ENCODE data around the gene FTO.
A peak's percentile ranks its signal among the peaks of the same experiment; 100 is the strongest.
"Not testable (repeated sequence)": the region's sequence is repeated elsewhere in the genome, so short reads cannot be mapped to it uniquely, and the experiment has no call there.

FTO gene

DNA sequence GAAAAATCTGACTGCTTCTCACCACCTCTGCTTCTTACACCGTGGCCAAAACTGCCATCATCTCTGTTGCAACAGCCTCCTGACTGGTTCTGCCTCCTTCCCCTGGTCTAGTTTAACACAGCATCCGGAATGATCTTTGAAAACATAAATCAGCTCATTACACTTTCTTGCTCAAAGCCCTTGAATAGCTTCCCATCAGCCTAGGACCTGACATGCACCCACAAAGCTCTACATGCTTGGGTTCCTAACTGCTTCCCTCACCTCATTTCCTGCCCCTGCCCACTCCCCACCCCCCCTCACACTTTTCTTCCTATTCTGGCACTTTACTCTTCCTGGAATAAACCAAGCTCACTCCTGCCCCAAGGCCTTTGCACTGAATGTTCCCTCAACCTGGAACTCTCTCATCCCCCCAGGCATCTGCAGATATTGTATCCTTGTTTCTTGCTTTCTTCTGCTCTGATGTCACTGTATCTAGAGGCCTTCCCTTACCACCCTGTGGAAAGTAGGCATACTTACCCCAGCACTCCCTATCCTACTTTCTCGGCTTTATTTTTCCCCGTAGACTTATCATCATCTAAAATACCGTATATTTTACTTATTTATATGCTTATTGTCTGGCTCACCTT, 112.4 kb downstream of the FTO start:
- DNase-seq (ENCODE audit: extremely low spot score, insufficient read length, low read depth) = no peak
- FAIRE-seq = no peak

DNA sequence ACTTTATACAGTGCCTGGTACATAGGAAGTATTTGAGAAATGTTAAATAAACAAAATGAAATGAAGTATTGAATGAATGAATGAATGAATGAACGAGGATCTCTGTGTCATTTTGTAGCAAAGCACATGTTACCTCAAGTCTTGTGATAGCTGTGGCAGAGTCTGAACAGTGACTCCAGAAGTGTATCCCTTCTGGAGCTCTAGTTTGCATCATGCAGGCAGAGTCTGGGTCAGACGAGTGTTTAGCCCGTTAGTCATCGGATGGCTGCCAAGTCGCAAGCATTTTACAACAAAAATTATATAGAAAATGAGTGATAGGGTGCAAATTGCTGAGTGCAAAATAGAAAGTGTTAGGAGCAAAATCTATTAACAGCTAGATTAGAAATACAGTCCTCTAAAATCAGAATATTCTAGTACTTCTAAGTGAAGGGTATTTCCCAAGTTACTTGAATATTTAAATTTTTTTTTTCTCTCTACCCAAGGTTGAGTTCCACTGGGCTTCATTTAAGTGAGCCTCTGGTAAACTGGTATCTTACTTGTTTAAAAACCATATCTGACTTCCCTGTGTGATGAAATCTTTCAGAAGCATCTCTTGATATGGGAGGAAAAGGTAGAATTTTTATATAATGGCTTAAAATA, 113.3 kb downstream of the FTO start:
- DNase-seq (ENCODE audit: extremely low spot score, insufficient read length, low read depth) (no peak), FAIRE-seq (no peak)

DNA sequence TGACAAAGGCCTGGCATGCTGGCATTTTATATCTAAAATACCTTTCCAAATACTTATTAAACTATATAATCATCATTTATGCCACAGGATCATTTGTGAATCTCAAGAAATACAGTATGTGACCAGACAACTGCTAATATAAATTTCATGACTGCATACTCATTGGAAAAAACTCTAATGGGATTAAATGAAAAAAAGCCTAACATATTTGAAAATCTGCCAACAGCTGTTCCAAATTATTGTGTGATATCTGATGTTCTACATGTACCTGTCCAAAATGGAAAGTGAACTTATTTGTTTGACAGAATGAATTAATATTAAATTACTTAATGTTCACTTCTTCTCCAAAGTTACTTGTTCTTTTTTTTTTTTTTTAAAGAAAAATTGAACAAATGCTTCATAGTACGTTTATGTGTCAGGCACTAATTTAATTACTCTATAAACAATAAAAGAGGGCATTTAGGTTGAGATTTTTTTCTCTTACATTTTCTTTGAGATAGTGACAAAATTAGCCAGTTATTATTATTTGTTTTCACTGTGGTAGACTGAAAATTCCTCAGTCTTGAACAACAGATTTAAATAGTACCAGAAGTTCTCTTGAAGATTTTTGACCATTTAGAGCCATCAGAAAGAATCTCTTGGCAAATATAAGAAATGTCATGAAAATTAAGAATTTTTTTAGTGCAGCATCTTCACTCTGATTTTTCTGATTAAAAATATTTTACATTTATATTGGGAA, 114.0 kb downstream of the FTO start:
- FAIRE-seq (no peak), DNase-seq (ENCODE audit: extremely low spot score, insufficient read length, low read depth) (no peak)

DNA sequence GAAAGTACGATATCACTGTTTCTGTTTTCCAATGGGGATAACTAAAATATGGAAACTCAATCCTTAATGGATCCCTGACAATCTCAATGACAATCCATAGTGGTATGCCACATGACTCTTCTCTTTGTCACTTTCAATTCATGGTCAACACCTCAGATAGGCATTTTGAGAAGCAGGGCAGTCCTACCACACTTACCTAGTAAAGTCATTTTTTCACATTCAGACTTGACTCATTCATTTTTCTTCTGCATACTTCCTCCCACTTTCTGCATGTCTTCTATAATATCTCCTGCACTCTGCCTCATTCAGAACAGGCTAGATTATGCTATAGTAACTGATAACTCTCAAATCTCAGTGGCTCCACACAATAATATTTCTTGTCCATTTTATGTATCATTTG, 117.5 kb downstream of the FTO start:
- no peak for DNase-seq (ENCODE audit: extremely low spot score, insufficient read length, low read depth)

DNA sequence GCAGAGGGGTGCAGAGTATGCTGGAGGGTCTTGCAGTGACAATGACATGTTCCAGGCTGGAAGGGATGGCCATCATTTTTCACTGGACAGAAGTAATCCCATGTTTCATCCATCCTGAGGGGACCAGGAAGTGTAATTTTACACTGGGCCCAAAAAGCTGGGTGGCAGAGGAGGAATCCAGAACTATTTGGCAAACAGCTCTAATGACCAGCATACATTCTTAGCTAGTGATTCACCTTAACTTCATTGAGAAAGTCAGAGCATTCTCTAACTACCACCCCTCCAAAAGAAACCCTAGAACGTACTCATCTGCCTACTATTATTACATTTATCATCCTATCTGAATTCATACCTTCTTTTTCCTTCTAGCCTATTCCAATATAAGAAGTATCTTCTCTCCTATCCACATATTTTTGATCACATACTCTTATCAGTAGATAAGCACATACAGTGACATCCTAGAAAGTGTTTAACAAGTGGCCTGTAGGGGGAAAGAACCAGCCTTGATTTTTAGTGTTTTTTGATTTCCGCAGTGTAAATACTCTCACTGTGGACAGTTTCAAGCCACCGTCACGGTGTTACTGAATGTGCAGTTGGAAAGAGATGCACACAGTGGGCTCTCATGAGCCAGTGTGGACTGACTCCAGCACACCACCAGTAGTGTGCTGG, 118.1 kb downstream of the FTO start:
- DNase-seq (ENCODE audit: extremely low spot score, insufficient read length, low read depth) (no peak), FAIRE-seq (no peak)

More for the DNA sequence above, 117.5 kb downstream of the FTO start:
- peak; percentile 18 for FAIRE-seq

DNA sequence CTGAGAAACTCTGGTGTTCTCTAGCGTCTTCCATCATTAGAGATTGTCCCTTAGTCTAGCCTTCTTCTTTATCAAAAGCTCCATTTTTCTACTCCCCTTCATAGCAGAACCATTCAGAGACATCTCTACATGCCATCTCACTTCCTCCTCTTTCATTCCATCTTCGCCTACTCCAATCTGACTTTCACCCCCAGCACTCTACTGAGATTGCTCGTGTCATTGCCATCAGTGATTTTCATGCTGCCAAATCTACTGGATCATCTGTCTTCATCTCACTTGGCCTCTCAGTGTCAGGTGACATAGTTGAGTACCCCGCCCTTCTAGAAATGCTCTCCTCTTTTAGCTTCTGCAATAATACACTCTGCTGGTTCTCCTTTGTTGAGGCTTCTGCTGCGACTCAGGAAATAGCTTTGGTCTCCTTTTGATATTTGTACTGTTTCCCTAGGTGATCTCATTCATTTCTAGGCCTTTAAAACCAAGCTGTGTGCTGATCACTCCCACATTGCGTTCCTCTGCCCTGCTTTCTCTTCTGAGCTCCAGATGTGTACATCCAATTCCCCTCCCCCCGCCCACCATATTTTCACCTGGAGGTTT, 119.1 kb downstream of the FTO start:
- FAIRE-seq = no peak

DNA sequence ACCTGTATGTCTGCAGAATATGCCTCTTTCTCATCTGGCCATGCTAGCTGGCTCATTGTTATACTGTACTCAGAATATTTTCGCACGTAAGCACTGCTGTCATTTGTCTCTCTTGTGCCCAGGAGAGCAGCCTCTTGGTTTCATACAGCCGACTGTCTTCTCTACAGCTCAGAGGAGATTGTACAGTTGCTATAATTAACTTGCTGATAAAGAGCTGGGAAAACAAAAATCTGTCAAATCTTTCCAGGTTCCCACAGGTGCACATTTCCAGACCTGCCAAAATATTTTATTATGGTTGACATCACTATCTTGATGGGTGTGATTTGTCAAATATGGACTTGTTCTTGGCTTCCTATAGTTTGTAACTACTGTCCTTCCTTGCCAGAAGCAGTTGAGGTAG, 122.7 kb downstream of the FTO start:
- FAIRE-seq = no peak
- DNase-seq (ENCODE audit: extremely low spot score, insufficient read length, low read depth) = no peak

More for the DNA sequence above, 119.1 kb downstream of the FTO start:
- DNase-seq (ENCODE audit: extremely low spot score, insufficient read length, low read depth) = no peak

DNA sequence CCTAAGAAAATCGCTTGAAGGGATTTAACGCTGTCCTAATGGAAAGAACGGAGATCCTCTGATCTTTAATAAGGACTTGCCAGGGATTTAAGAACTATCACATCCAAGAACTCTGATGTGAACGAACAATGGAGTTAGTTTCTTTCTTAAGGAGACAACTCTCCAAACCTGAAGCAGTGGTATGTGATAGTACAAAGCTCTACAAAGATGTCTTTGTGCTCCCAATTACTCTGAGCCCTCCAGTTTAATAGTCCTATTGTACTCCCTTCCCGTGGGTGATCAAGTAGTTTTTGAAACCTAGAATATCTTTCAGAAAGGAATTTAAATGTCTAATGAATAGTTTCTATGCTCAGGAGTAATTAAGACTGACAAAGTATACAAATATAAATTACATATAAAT, 123.8 kb downstream of the FTO start:
- DNase-seq (ENCODE audit: extremely low spot score, insufficient read length, low read depth) (no peak), FAIRE-seq (no peak)

DNA sequence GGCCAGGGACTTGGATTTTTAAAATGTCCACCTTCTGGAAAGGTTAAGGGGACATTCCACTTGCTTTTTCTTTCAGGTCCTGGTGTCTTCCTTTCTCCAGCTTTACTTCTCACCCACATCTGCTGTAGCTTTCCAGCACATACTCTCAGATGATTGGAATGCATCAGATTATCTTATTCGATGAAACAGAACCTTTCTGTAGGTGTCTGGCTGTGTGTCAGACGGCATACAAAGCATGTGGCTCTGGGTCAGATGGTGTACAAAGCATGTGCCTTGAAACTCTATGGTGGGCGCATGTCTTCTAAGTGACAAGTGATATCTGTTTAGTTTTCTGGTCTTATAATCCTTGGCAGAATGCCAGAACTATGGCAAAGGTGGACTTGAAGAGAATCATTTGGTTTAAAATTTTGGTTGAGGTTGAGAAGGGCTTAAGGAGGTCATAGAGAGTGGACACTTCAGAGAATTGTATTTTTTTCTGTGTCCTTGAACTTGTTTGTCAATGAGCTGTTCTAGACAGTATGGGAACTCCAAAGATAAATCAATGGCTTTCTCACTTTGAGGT, 125.3 kb downstream of the FTO start:
- FAIRE-seq (no peak), DNase-seq (ENCODE audit: extremely low spot score, insufficient read length, low read depth) (no peak)

DNA sequence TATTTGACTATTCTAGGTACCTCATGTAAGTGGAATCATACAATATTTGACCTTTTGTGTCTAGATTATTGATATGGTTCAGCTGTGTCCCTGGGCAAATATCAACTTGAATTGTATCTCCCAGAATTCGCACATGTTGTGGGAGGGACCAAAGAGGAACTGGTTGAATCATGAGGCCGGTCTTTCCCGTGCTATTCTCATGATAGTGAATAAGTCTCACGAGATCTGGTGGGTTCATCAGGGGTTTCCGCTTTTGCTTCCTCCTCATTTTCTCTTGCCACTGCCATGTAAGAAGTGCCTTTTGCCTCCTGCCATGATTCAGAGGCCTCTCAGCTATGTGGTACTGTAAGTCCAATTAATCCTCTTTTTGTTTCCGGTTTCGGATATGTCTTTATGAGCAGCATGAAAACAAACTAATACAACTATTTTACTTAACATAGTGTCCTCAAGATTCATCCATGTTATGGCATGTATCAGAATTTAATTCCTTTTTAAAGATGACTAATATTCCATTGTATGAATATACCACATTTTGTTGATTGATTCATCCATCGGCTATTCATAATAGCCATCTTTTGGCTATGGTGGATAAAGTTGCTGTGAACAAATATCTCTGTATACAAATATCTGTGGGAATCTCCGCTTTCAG, 129.1 kb downstream of the FTO start:
- DNase-seq (ENCODE audit: extremely low spot score, insufficient read length, low read depth) = no peak
- FAIRE-seq = no peak

DNA sequence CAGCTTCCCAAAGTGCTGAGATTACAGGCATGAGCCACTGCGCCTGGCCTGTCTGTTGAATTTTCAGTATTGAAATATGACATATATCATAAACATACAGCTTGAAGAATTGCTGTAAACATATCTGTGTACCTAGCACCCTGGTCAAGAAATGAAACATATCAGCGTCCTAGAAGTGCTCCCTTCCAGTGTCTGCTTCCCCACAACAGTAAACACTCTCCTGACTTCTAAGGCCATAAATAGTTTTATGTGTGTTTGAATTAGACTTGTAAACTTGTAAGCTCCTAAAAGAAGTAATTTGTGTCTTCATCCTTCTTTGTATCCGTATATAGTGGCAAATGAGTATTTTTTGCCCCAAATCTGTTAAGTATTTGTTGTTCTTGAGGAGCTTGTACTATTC, 132.2 kb downstream of the FTO start:
- DNase-seq (ENCODE audit: extremely low spot score, insufficient read length, low read depth) (no peak), FAIRE-seq (no peak)

DNA sequence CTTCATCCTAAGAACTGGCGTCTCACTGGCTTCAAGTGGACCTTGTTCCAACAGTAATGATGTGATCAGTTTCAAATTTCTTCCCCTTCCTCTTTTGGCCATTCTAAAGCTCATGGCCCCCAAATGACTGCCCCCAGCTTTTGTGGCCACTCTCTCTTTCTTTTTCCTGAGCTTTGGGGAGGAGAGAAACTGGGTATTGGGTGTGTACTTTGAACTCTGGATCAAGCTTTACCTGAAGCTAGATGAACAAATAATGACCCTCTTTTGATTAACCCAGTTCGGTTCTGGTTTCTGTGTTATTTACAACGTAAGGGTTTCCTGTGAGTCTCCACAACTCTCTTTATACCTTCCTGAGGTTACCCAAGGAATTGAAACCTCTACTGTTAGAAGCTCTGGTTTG, 132.7 kb downstream of the FTO start:
- FAIRE-seq (no peak), DNase-seq (ENCODE audit: extremely low spot score, insufficient read length, low read depth) (no peak)

DNA sequence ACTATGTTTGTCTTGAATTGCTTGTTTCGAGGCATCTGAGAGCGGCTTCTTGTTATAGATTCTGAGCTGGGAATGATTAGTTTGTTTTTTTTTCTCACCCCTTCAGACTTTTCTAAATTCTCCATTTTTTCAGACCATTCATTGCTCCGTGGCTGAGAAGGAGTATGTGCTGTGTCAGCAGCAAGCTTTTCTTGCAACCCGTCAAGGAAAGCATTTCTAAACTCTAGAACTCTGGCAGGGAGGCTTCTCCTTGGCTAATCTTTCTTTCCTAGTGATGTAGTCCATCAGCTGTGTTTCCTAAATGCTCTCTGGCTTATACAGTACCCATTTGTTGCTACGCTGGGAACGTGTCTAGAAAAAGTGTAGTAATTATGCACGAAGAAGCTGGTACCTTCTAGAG, 133.5 kb downstream of the FTO start:
- no peak for DNase-seq (ENCODE audit: extremely low spot score, insufficient read length, low read depth)
- no peak for FAIRE-seq

DNA sequence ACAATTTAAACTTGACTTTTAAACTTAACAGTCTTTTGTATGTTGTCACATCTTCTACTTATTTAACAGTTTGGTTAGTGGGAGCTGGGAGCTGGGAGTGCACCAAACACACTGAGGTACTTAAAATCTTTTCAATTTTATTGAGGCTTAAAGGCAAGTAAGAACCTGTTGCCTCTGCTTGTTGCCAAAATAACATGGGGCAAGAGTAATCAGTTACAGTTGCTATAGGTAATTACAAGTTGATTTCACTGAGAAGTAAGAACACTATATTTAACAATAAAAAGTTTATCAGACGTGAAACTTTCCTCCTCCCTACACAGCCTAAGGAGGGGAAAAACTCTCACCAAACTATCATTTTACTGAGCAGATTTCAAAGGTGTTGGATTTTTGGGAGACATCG, 135.2 kb downstream of the FTO start:
- FAIRE-seq (no peak), DNase-seq (ENCODE audit: extremely low spot score, insufficient read length, low read depth) (no peak)

DNA sequence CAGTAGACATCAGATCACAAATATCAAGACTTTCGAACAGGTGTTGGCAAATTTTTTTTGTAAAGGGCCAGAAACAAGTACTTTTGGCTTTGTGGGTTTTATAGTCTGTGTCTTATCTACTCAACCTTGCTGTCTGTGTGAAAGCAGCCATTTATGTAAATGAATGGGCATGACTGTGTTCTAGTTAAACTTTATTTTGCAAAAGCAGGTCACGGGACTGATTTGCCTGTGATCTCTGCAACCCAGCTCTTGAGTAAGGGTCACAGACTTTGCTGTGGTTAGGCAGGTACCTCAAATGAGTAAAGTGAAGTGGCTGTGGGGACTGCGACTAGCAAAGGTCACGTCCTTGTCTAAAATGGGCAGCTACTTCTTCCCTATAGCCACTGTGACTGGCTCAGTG, 136.5 kb downstream of the FTO start:
- no peak for DNase-seq (ENCODE audit: extremely low spot score, insufficient read length, low read depth)
- FAIRE-seq = peak; percentile 75

DNA sequence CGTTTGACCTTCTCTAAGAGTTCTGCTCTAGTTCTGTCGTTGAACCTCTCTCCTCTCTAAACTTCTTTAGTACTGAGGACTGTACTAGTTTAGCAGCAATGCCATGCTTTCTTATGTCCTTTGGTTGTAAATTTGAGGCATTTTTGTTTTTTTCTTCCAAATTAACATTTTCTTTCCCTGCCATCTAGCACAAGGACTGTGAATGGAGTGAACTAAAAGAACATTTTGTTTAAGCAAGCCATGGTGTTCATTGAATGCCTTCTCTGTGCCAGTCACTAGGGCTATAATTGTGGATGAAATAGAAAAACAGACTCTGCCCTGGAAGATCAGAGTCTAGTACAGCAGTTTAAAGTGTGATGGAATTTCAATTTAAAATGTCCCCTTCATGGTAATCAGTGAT, 137.9 kb downstream of the FTO start:
- DNase-seq (ENCODE audit: extremely low spot score, insufficient read length, low read depth) (no peak), FAIRE-seq (no peak)

DNA sequence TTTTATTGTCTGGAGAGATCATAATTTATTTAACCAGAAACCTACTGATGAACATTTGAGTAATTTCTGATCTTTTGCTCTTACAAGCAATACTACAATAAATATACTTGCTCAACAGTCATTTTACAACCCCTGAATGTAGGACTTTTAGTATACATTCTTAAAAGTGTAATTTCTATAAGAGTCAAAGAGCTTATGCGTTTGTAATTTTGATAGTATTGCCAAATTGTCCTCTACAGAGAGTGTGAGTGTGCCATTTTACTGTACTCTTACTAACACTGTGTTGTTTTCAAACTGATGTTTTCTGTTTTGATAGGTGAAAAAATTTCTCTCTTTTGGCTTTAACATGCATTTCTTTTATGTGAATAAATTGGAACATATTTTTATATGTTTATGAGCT, 139.1 kb downstream of the FTO start:
- DNase-seq (ENCODE audit: extremely low spot score, insufficient read length, low read depth) (no peak), FAIRE-seq (no peak)

DNA sequence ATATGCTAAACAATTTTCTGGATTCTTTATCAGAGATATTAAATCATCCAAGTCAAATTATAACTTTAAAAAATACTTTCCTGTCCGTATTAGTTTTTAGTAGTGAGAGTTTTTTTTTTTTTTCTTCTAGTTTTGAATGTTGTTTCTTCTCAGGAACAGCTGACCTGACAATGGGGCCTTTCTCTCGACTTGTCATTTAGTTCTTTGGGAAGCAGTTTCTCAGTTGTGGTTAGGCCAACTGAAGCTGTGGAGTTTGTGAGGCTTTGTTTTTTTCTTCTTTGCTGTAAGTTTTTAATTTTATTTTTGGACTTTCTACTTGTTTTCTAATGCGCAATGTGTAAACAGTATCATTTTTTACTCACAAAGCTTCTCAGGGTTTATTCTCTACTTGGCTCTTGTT, 140.8 kb downstream of the FTO start:
- DNase-seq (ENCODE audit: extremely low spot score, insufficient read length, low read depth) (no peak), FAIRE-seq (peak; percentile 46)

DNA sequence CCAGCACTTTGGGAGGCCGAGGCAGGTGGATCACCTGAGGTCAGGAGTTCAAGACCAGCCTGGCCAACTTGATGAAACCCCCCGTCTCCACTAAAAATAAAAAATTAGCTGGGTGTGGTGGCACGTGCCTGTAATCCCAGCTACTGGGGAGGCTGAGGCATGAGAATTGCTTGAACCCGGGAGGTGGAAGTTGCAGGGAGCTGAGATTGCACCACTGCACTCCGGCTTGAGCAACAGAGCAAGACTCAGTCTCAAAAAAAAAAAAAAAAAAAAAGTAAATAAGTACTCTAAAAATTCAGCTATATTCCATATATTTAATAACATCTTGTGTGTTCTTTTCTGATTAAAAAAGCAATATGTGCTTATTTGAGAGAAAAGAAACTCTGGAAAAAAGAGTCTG, 142.6 kb downstream of the FTO start:
- not testable (repeated sequence) for FAIRE-seq; DNase-seq (ENCODE audit: extremely low spot score, insufficient read length, low read depth)

DNA sequence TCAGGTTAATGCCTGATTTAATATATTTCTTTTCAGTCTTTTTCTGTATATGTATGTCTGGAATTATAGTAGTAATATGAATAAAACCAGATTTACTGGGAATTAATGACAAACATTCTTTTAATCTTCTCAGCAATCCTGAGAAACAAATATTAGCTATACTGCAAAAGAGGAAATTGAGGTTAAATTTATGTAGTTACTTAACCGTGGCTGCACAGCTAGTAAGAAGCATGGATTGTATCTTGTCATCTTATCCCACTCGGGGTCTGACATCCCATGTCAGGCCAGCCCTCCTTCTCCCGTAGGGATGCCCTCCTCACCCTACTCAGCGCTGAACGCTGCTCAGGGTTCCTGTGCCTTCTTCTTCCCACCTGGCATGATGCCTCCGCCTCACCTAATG, 143.0 kb downstream of the FTO start:
- FAIRE-seq = no peak

More for the DNA sequence above, 143.0 kb downstream of the FTO start:
- DNase-seq (ENCODE audit: extremely low spot score, insufficient read length, low read depth) = no peak
